ENCODE results near the gene GAD2. TPM values are rescaled to one million over a fixed set of nuclear protein-coding genes. Genes with fewer than 3 reads are reported as not detected.

Gene GAD2
- polyA plus RNA-seq, 1 experiment = not detected

DNA sequence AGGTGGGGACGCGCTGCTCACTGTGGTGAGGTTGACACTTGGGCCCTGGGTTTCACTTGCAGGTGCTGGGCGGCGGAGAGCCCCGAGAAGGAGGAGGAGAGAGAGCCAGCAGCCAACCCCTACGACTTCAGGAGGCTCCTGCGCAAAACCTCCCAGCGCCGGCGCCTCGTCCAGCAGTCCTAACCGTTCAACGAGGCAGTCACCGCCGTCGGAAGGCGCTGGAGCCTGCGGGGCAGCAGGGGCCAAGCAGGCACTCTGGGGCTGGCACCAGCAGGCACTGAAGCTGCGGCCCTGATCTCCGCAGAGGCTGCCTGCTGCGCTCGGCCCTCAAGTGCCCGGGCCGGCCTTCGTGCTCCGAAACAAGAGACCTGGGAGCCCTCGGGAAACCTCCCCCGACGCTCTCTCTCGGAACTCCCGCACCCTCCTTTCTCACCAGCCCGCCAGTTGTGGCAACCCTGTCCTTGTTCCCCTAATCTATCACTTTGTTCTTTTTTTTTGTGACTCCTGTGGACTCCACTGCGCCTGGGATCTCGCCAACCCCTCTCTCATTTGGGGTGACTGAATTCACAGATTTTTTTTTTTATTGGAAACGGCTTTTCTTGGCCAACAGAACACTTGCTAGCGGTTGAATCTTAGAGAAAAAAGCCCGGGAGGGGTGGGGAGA lies 4.7 kb upstream of the GAD2 start:
- TF ChIP-seq, protein P1, sequence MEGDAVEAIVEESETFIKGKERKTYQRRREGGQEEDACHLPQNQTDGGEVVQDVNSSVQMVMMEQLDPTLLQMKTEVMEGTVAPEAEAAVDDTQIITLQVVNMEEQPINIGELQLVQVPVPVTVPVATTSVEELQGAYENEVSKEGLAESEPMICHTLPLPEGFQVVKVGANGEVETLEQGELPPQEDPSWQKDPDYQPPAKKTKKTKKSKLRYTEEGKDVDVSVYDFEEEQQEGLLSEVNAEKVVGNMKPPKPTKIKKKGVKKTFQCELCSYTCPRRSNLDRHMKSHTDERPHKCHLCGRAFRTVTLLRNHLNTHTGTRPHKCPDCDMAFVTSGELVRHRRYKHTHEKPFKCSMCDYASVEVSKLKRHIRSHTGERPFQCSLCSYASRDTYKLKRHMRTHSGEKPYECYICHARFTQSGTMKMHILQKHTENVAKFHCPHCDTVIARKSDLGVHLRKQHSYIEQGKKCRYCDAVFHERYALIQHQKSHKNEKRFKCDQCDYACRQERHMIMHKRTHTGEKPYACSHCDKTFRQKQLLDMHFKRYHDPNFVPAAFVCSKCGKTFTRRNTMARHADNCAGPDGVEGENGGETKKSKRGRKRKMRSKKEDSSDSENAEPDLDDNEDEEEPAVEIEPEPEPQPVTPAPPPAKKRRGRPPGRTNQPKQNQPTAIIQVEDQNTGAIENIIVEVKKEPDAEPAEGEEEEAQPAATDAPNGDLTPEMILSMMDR (IDR thresholded peaks at IDR 0.05; ENCODE audit: insufficient read depth, low read depth, low read length) = no peak
- ChIA-PET POLR2A (no interaction called here), CTCF (no interaction called here)
- Histone ChIP-seq H3K4me3 (ENCODE audit: low read depth, low read length) (no peak overlapping the region), H3K27me3 (ENCODE audit: control insufficient read depth, insufficient read depth, low read length) (peaks cover 25% of the 10 kb centered on the region), H3K36me3 (ENCODE audit: control insufficient read depth, insufficient read depth, low read length) (no peaks in the 10 kb centered on the region)
- DNase-seq (ENCODE audit: low read depth) = no peak

DNA sequence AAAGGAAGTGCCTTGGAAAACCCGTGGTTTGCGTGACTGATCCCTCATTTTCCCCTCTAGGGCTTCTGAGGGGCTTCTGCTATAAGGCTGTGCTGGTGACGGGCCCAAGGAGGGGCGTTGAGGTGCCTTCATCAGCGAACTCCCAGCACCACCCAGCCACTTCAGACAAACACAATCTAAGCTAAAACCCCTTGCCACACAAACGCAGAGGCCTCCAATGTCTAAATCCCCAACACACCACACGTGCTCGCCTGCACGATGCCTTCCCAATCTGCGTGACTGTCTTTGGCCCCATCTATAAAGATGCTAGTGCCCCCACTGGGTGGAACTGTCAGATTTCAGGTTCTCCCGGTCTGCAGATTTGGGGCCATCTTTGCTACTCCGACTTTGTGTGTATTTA lies 4.1 kb upstream of the GAD2 start:
- ChIA-PET CTCF (no interaction called here), POLR2A (no interaction called here)
- TF ChIP-seq, protein P1 (IDR thresholded peaks at IDR 0.05; ENCODE audit: insufficient read depth, low read depth, low read length) = no peak
- no peaks in the 10 kb centered on the region for H3K36me3 ChIP-seq (ENCODE audit: control insufficient read depth, insufficient read depth, low read length)
- H3K27me3 ChIP-seq (ENCODE audit: control insufficient read depth, insufficient read depth, low read length) = peaks cover 30% of the 10 kb centered on the region
- DNase-seq (ENCODE audit: low read depth) = no peak
- no peak overlapping the region for H3K4me3 ChIP-seq (ENCODE audit: low read depth, low read length)

DNA sequence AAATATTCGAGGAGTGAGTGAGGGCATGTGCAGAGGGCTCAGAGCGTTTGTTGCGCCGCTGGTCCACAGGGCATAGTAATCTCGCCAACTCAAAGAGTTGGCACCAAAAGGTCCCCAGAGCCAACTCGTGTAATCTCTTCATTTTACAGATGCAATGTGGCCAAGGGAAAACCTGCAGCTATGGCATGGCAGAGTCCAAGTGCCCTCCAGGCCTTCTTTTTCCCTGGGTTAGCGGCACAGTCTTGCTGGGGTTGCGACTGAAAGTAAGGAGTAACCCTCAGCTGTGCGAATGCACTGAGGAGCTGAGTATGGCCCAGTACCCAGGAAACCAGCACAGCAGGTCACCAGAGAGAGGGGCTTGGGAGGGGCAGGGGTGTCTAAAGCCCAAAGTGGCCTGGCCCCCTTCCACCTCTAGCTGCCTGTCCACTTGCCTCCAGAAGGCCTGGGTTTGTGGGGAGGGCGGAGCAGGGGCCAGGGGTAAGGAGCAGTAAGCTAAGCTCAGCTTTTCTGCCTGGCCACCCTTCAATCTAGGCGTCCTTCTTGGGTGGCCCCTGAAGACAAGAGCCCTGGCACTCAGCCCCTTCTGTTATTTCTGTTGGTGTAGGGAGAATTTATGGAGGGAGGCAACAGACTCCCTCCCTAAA lies 3.3 kb upstream of the GAD2 start:
- DNase-seq (ENCODE audit: low read depth) = no peak
- no peak overlapping the region for H3K4me3 ChIP-seq (ENCODE audit: low read depth, low read length)
- peaks cover 37% of the 10 kb centered on the region for H3K27me3 ChIP-seq (ENCODE audit: control insufficient read depth, insufficient read depth, low read length)
- TF ChIP-seq, protein P1 (IDR thresholded peaks at IDR 0.05; ENCODE audit: insufficient read depth, low read depth, low read length) = no peak
- CTCF ChIA-PET = no interaction called here
- POLR2A ChIA-PET = no interaction called here
- no peaks in the 10 kb centered on the region for H3K36me3 ChIP-seq (ENCODE audit: control insufficient read depth, insufficient read depth, low read length)

DNA sequence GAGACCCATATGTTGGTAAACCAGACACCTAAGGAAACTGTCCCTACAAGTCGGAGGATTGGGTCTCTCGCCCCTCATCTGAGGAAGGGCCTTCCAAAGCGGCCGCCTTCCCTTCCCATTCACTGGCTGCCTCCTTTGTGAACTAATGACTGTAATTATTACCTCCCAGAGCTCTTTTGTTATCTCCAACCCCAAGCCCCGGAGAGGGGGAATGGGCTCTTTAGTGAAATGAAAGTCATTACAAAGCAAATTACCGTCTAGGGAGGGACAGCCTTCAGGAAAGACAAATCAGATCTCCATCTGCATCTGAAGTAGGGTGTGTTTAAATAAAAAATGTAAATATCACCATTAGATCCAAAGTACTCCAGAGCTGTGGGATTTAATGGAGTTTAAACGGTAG lies 2.6 kb upstream of the GAD2 start:
- DNase-seq (ENCODE audit: low read depth) = no peak

More for the DNA sequence above, 2.6 kb upstream of the GAD2 start:
- ChIA-PET POLR2A (no interaction called here), CTCF (no interaction called here)
- Histone ChIP-seq H3K4me3 (ENCODE audit: low read depth, low read length) (no peak overlapping the region), H3K27me3 (ENCODE audit: control insufficient read depth, insufficient read depth, low read length) (peaks cover 39% of the 10 kb centered on the region), H3K36me3 (ENCODE audit: control insufficient read depth, insufficient read depth, low read length) (no peaks in the 10 kb centered on the region)
- TF ChIP-seq, protein P1 (IDR thresholded peaks at IDR 0.05; ENCODE audit: insufficient read depth, low read depth, low read length) = no peak

All from BJ (cell line).